ENCODE data around the gene NRP1.

DNA sequence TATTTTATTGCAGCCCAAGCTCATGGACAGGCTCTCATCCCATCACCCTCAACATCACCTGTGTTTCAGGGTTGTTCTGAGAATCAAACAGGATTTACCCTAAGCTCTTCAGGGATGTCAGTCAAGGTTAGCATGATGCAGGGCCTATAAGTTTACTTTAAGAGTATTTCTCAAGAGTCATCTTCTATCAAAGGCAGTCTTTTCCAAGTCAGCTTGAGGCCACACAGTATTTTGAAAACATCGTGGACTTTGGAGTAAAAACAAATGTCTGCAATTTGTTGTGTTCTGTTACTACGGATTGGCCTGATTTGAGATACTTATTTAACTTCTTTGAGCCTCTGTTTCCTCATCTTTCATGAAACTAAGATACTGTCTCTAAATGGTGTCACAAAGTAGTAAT is 42.0 kb upstream of the NRP1 start:
- no peak for TF ChIP-seq CTCF (IDR thresholded peaks at IDR 0.05; ENCODE audit: low read depth, low read length, poor library complexity, severe bottlenecking)
- TF ChIP-seq EZH2phosphoT487 (IDR thresholded peaks at IDR 0.05; ENCODE audit: borderline replicate concordance, low read length), result no peak
